Cardiac septum (tissue), 1 donor: Measurements from ENCODE around the gene MAP4K2. TPM values are rescaled to one million over a fixed set of nuclear protein-coding genes. Genes with fewer than 3 reads are reported as not detected.

Source experiments
- DNase-seq: peaks from one replicate; pipeline ENCODE4 v3.0.0-alpha.2; 2020; ENCODE audit warnings: low spot score
- intact Hi-C: fragments of 100-400 bp; cut with DNase I; formaldehyde crosslinking; loops from one replicate; pipeline ENCODE4 v1.14.0; 2022
- total RNA-seq: library from RNA; stranded (reverse); fragmentation: NEBNext Ultra II Directional; extraction: Animal tissue kit (Norgen Biotek cat#: 25700); gene quantifications from one replicate; pipeline ENCODE4 v1.2.1, GENCODE V29; 2021
- donor health status: DM: no; HTN: no; CAD: no.

Gene MAP4K2
- total RNA-seq, 1 donor from 2014 or later: 6.7 TPM

DNA sequence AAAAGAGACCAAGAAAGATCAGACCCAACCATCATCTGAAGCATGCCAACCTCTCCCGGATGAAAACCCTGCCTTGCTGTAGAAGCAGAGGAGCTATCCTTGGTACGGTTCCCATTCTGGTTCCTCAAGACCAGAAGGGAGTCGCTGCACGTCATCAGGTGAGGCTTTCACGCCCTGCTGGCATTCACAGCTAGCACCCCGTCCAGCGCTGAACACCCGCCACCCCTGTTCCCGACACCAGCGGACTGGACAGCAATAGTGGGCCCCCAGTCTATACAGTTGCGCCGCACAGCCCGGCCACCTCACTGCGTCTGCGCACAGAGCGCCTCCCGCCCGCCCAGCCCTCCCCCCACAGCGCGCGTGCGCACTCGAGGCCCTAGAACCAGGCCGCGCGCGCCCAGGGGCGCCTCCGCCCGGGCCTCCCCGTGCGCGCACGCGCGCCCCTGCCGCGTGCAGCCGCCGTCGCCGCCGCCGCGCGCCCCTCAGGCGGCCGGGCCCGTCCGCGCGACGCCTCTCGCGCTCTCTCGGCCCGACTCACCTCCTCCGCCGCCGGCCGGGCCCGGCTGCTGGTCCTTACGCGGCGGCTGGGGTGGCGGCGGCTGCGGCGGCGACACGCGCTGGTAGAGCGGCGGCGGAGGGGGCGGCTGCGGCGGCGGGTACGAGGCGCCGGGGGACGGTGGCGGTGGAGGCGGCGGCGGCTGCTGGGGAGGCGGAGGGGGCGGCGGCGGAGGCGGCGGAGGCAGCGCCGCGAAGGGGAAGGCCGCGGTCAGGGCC, 25.4 kb downstream of the MAP4K2 start:
- DNase-seq: peak; percentile 94
- intact Hi-C loops: loop anchor here (1.0 kb wide), 1 partner anchor 33 kb away; the partner anchor contains the start of gene RASGRP2

DNA sequence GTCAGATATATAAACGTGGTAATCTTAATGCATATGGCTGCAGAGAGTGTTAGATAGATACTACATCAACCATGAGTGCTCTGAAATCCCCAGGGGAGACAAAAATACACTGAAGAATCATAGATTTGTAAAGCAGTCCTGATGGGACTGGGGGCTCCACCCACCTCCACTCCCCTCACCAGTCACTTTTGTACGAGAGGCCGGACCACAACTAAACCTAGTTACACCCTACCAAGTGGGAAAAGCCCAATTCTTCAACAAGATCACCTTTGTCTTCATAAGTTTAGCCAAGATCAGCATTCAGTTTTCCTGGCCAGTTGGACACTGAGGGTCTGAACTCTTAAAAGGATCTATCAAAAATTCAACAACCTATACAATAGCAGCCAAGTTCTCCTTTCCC, 26.1 kb downstream of the MAP4K2 start:
- DNase-seq: no peak
- intact Hi-C loops: no loop called here

DNA sequence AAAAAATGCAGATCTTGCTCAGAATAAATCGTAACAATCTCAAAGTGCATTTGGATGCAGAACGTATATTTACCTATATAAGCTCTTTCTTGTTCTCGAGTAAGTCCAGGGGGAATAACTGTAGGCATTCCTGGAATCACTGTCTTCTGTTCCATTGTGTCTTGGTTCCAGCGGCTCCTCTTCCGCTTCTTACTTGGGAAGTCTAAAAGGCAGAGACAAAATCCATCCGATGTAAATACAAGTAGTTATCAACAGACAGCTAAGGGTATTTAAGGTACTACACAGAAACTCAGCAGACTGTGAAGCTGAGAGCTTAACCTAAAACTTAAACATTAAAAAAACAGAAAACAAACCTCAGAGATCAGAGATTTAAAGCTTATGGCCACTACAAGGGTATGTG, 26.6 kb downstream of the MAP4K2 start:
- intact Hi-C loops: no loop called here
- peak; percentile 17 for DNase-seq

DNA sequence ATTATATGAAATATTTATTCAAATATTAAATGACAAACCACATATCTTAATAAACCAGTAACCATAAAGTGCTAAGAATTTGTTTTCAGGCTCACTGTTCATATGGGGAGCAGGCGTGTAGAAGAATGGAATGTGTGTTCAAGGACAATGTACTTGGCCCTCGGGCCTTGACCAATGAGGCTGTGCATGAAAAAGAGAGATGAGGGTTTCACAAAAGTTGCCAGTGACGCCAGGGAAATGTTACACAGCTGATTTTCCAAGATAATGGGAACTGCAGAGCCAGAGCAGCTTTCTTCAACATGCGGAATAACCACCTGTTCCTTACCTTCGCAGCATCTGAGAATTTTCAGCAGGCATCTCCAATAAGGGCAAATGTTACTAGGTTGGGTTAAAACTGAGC, 28.9 kb downstream of the MAP4K2 start:
- intact Hi-C loops: no loop called here
- peak; percentile 5 for DNase-seq

DNA sequence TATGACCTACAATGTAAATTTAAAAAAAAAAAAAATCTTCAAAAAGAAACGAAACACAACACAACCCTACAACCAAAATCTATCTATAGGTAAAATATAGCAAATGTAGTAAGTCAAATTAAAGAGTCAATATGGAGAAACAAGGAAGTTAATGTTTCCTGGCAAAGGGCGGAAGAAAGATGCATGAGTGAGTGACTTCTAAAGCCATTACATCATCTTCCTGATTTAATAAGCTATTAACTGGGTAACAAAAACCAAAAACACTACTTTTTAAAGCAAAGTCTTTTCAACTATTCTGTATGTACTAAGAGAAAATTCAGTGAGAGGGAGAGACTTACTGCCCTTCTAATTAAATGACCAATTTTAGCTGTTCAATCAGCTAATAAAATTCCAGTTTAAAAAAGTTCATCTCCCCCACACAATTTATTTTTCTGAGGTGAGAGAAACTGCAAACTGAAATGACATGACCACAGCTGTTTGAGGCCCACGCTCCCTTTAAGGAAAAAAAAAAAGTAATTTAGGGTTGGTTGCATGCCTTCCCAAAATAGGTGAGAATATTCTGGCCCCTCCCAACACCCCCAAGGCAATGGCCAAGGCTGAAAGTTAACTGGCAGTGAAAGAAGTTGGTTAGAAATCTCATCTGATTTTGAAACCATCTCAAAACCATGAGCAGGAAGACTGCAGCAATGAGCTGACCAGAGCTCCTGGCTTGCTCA, 30.6 kb downstream of the MAP4K2 start:
- intact Hi-C loops: no loop called here
- no peak for DNase-seq

DNA sequence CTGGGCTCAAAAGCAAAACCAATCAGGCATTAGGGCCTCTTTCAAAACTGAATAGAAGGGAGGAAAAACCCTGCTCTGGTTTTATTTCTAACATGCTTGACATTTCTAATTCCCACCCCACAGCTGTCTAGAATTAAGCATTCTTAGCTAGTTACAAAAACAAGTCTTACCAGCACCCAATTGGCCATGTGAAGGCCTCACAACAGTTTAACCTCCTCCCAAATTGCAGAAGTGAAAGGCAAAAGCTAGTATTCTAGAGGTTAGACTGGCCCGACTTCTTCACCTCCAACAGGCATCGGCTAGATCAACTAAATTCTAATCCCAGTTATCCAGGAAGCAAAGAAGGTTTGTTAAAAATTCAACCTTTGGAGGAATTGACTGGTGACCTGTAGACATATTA, 31.2 kb downstream of the MAP4K2 start:
- no peak for DNase-seq
- intact Hi-C loops: no loop called here

DNA sequence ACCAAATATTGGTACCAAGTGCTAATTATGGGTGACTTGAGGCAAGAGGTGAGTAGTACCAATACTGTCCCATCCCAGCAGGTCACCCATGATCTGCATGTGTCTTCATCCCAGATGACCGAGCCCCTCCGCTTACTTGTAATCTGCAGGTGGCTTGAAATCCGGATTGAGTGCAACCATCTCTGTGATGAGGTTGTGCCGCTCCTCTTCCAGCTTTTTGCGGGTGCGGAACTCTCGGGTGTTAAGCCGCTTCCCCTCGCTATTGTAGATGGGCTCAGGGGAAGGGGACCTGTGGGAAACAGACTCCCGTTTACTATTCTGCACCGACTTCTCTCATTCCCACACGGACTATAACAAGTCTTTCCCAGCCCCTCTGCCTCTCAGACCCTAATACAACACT, 32.9 kb downstream of the MAP4K2 start:
- intact Hi-C loops: no loop called here
- DNase-seq: peak; percentile 10

DNA sequence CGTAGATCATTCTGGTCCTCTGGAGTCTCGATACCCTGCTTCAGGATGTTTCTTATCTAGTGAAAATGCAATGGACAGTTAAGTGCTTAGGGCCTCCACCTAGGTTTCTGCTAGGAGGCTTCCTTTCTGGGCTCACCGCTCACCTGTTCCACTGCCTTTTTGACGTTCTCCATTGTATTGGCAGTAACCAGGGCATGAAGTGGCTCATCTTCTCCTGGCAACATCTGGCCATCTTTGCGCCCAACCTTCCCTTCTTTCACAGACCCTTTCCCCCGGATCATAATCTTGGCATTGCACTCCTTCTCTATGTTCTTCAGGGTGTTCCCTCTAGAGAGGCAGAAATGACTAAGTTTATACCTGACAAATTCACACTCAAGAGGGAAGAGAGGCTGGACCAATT, 33.7 kb downstream of the MAP4K2 start:
- DNase-seq: no peak
- intact Hi-C loops: no loop called here

DNA sequence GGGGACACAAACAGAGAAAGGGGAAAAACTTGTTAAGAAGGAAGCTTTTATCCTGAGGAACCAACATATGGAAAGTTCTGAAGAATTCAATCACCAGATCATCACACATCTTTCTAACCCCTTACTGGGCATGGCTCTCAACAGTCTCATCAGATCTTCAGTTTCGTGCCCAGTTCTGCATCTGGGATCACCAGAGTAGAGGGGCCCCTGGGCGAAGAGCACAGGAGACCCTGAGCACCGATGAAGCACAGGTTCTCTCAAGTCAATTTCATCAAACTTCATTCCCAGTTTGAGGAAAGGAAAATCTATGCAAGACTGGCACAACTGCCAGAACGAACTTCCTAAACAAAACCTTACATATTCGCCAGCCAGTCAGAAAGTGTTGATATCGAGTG, 34.7 kb downstream of the MAP4K2 start:
- DNase-seq: peak; percentile 20
- intact Hi-C loops: no loop called here

DNA sequence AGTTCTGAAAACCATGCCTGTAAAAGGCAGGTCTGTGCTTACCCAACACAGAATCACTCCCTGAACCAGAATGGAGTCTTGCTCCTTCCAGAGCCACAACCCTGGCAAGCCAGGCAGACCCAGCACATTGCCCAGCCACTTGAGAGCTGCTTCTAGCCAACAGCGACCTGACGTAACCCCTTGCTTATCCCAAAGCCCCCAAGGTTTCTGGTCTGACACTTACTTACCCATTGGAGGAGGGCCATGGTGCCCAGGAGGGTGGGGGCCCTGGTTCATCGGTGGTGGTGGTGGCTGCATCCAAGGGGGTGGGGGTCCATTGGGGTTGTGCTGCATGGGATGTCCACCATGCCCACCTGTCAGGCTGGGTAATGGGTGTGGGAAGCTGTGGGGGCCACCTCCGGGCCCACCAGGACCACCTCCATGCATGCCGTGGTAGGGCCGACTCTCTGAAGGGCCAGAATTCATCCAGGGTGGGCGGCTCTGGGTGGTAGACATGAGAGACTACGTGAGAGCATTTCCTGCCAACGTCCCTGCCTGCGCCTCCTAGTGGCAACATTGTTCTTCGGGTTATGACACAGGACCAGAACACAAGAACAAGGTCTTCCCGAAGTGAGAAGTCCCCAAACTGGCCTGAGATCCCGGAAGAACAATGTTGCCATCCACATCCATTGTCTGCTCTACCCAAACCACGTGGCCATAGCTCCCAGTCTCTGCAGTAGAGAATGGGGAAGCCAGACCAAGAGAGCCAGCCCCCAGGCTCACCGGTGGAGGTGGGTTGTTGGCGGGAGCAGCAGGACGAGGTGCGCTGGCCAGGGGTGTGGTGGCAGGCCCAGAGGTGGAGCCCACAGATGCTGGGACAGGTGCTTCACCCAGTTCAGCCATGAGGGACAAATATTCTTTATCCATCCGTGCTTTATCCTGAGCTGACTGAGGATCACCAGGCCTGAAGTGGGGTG, 35.4 kb downstream of the MAP4K2 start:
- intact Hi-C loops: no loop called here
- peak; percentile 84 for DNase-seq

DNA sequence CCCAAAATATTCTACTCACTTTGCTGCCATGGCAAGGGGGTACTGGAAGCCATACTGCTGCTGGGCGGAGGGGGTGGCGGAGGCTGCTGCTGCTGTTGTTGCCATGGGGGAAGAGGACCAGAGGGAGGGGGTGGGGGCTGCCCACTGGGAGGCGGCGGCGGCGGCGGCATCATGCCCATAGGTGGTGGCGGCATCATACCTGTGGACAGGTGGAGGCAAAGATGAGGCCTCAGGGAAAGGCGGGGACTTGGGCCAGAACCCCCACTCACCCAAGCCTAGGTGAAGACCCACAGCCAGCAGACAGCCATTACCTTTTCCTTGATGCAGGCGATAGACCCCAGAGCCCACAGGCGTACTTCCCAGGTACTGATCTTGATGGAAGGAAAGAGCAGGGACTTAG, 36.1 kb downstream of the MAP4K2 start:
- intact Hi-C loops: no loop called here
- peak; percentile 43 for DNase-seq

DNA sequence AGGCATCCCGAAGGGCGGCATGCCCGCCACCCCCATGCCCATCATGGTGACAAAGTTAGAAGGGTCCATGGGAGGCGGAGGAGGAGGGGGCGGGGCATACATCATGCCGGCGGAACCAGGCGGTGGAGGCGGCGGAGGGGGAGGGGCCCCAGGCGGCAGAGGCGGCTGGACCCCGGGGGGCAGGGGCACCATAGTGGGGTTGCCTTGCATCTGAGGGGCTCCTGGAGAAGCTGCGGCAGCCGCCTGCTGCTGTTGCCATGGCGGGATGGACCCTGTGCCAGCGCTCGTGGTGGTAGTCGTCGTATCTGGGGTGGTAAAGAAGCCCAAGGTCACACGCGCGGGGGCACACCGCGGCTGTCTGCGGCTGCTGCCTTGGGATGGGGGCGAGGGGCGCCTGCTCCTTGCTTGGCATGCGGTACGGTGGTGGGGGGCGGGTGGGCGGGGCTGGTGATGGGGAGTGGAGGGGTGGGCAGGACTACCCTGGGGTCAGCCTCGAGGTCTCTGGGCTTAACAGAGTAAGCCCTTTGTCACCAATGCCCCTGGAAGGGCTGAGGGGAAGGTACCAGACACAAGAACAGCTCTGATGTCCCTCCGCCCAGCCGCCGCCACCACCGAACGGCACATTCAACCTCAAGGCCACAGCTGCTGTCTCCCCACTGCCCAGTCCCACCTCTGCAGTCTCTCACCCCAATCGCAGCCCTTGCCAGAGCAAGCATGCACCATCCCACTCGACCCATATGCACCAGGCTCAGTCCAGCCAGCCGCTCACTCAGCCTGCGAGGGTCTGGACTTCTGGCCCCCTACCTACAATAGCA, 37.0 kb downstream of the MAP4K2 start:
- intact Hi-C loops: no loop called here

DNA sequence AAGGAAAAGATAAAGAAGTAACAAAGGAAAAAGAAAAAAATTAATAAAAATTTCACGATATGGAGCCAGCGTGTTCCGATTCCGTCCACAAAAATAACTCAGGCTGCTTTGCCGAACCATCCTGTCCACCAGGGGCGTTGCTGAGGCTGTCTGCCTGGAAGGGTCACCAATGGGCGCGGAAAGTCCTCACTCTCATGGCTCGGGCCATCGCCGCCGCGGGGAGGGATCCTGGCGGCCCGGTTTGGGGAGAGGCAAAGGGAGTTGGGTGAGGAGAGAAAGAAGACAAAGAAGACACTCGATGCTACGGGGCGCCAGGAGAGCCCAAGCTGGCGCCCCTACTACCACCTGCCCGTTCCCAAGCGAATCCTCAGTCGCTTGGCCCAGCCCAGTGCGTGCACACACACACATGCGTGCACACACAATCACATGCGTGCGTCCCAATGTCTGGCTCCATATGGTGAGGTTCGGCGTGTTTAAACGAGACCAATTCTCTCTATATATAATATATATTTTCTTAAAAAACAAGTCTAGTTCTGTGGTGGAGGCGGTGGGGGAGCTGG, 37.6 kb downstream of the MAP4K2 start:
- intact Hi-C loops: no loop called here
- peak; percentile 68 for DNase-seq

More for the DNA sequence above, 37.0 kb downstream of the MAP4K2 start:
- peak; percentile 67 for DNase-seq

DNA sequence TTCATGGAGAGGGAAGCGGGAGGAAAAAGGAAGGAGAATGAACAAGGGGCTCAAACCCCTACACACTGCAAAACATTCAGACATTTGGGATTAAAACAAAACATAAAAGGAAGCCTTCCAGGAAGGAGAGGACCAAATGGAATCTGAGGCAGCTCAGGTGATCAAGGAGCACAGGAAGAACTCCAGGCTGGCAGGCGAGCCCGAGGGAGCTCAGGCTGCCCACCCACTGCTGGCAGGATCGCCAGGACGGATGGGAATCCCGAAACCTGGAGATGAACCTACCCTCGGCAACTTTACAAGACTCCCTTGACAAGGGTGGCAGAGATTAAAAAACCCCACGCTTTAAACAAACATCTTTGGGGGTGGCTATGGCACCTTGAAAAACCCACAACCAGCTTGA, 38.3 kb downstream of the MAP4K2 start:
- DNase-seq: peak; percentile 5
- intact Hi-C loops: no loop called here

DNA sequence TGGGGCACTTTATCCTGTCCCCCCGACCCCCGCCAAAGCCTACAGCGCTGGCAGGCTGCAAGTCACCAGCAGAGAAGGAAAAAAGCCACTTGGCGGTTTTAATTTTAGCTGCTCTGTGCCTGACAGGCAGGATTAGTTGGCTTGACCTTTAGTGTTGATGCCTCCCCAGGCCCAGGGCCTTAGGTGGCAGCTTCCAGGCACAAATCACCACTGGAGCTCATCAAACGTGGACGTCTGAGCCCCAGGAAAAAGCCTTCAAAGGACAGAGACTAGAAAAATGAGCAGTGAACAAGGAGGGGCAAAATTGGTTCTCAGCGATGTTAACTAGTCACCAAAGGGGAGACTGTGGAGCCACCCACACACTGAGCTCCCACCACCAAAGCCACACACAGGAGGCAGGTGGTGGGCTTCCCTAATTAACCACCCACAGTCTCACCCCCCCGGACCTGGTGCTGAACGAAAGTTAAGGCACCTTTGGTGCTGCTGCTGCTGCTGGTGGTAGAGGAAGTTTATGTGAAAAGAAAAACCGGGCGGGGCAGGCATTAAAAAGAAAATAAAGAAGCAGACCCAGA, 38.9 kb downstream of the MAP4K2 start:
- DNase-seq: peak; percentile 50
- intact Hi-C loops: no loop called here

DNA sequence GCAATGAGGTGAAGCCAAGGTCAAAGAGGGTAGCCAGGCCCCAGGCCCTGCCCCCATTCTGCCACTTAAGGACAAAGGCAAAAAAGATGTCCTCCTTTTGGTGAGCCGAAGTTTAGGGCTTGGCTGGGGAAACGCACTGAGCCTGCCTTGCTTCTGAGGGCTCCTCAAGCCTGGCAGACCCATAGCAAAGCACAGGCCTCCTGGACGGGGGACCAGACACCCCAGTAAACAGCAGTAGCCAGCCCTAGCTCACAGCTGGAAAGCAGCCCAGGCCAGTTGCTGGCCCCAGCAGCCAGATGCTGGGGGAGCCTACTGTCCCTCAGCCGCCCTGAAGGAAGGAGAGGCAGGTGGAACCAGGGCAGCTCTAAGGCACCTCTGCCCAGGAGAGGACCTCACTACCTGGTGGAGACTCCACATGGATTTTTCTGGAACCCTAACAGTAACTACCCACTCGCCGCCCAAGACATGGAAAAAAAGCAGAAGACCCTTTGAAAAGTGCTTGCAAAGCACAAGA, 39.4 kb downstream of the MAP4K2 start:
- peak; percentile 55 for DNase-seq
- intact Hi-C loops: no loop called here

DNA sequence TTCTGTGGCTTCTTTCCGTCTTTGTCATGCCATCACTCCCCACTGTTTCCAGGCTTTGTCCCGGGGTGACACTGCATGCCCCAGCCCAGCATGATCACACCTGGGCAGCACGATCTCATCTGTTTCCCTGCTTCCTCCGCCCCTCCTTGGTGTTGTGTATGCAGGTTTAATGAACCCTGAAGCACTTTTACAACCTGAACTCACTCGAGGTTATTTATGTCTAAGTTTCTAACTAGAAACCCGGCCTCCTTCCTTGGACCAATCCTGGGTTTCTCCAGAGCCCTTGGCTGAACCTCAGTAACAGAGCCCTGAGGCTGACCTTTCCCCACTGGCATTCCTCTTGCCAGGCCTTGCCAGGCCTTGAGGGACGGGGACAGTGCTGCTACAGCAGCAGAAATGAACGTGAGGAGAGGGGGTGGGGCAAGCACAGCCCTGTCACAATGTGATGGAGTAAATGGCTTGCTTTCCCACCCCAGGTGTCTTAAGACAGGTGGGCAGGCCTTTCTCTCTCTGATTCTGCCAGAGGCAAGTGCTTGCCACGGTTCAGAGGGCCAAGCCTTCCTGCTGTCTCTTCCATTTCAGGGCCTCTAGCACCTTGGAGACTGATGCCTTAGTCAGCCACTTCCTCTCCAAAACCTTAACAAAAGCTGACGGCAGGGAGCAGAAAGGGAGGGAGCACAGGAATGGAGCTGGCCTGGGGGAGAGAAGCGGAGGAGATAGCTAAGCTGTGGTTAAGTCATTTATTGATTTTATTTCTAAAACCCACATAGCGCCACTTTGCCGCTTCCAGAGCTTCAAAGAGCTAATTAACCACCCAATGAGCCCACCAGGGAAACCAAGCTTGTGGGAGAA, 40.1 kb downstream of the MAP4K2 start:
- intact Hi-C loops: no loop called here
- DNase-seq: peak; percentile 71
